ENCODE data around the gene DOCK4.
"Not testable (repeated sequence)": the region's sequence is repeated elsewhere in the genome, so short reads cannot be mapped to it uniquely, and the experiment has no call there.

Gene DOCK4, protein sequence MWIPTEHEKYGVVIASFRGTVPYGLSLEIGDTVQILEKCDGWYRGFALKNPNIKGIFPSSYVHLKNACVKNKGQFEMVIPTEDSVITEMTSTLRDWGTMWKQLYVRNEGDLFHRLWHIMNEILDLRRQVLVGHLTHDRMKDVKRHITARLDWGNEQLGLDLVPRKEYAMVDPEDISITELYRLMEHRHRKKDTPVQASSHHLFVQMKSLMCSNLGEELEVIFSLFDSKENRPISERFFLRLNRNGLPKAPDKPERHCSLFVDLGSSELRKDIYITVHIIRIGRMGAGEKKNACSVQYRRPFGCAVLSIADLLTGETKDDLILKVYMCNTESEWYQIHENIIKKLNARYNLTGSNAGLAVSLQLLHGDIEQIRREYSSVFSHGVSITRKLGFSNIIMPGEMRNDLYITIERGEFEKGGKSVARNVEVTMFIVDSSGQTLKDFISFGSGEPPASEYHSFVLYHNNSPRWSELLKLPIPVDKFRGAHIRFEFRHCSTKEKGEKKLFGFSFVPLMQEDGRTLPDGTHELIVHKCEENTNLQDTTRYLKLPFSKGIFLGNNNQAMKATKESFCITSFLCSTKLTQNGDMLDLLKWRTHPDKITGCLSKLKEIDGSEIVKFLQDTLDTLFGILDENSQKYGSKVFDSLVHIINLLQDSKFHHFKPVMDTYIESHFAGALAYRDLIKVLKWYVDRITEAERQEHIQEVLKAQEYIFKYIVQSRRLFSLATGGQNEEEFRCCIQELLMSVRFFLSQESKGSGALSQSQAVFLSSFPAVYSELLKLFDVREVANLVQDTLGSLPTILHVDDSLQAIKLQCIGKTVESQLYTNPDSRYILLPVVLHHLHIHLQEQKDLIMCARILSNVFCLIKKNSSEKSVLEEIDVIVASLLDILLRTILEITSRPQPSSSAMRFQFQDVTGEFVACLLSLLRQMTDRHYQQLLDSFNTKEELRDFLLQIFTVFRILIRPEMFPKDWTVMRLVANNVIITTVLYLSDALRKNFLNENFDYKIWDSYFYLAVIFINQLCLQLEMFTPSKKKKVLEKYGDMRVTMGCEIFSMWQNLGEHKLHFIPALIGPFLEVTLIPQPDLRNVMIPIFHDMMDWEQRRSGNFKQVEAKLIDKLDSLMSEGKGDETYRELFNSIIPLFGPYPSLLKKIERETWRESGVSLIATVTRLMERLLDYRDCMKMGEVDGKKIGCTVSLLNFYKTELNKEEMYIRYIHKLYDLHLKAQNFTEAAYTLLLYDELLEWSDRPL (N-terminal part only)

DNA sequence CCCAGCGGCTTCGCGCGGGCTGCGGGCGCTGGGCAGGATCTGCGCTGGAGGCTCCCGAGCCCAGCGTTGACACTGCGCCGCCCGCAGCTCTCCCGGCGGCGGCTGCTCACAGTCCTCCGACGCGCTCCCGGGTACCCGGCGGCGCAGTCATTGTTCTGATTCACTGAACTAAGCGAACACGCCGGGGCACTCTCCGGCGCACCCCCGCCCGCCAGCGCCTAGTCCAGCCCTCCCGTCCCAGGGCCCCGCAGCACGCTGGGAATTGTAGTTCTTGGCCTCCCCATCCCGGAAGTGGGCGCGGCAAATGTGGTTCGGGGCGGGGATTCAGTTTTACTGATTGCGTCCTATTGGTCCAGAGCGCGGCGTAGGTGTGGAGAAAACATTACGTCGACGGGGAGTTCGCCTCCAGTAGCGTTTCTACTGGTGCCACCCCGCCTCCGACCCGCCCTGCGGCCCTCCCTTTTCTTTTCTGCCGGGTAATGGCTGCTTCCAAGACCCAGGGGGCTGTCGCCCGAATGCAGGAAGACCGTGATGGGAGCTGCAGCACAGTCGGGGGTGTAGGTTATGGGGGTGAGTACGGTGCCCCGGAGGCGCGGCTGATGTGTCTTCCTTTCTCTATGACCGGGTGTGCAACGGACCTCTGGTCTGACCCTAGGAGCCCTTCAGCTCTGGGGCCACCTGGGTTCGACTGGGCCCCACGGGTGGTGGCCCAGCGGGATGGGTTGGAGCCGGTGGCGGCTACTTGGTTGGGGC lies at the start of gene DOCK4, which contains the start of gene ZNF277:
DOCK4 (minus strand) TSS at position 162 of the 753 bp plus-strand sequence. CDS start 261 bp downstream, outside the sequence.
ZNF277 (plus strand) TSS at position 458 of the 753 bp plus-strand sequence; CDS start at position 480, 22 bp downstream.
- TF ChIP-seq, protein P1, sequence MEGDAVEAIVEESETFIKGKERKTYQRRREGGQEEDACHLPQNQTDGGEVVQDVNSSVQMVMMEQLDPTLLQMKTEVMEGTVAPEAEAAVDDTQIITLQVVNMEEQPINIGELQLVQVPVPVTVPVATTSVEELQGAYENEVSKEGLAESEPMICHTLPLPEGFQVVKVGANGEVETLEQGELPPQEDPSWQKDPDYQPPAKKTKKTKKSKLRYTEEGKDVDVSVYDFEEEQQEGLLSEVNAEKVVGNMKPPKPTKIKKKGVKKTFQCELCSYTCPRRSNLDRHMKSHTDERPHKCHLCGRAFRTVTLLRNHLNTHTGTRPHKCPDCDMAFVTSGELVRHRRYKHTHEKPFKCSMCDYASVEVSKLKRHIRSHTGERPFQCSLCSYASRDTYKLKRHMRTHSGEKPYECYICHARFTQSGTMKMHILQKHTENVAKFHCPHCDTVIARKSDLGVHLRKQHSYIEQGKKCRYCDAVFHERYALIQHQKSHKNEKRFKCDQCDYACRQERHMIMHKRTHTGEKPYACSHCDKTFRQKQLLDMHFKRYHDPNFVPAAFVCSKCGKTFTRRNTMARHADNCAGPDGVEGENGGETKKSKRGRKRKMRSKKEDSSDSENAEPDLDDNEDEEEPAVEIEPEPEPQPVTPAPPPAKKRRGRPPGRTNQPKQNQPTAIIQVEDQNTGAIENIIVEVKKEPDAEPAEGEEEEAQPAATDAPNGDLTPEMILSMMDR (IDR thresholded peaks at IDR 0.05; ENCODE audit: extremely low read depth, missing control alignments) = no peak
- peak; percentile 96 for DNase-seq (ENCODE audit: low spot score)

DNA sequence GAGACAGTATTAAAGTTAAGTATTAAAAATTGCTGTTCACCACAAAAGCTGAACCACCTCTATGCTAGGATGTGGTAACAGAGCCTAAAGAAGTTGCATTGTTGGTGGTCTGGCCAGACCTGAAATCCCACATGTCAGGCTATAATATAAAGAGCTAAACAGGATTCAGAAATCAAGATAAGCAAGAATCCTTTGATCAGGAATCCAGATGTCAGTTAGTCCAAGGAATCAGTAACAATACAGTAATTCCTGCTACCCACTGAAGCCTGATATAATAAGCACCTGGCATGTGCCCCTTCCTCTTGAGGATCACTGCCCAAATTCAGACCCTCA lies 49.2 kb upstream of the DOCK4 start:
- no peak for DNase-seq (ENCODE audit: low spot score)
- TF ChIP-seq, protein P1 (IDR thresholded peaks at IDR 0.05; ENCODE audit: extremely low read depth, missing control alignments) = no peak

DNA sequence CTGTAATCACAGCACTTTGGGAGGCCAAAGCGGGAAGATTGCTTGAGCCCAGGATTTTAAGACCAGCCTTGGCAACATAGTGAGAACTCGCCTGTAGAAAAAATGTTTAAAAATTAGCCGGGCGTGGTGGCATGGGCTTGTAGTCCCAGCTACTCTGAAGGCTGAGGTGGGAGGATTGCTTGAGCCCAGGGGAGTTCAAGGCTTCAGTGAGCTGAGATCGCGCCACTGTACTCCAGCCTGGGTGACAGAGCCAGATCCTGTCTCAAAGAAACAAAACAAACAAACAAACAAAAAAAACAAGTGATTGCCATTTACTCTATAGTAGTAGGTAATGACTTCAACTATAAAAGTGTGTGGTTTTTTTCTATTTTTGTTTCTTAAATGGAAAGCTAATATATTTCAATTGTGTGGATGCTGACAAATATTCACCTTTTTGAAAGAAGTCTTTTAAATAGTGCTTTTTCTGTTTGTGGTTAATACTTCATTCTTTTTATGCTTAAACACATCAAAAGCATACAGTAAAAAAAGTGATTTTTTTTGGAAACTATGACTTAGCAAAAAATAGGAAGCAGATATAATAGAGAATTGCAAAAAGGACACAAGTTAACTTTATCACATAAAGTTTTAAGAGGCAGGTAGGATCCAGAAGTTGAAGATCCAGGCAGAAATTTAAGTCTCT lies 48.6 kb upstream of the DOCK4 start:
- DNase-seq (ENCODE audit: low spot score) = no peak
- TF ChIP-seq, protein P1 (IDR thresholded peaks at IDR 0.05; ENCODE audit: extremely low read depth, missing control alignments) = no peak

DNA sequence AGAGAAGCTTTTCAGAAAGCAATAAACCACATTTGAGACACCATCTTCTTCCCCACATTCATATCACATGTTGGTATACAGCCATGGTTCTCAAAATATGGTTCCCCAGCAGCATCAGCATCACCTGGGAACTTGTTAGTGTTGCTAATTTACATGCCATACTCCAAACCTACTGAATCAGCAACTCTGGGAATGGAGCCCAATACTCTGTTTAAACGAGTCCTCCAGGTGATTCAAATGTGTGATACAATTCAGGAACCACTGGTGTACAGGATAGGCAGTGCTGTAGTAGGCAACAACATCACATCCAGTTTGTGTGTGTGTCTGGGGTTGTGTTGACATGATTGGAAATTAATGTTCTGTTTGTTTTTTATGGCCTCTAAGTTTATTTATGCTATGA lies 48.0 kb upstream of the DOCK4 start:
- TF ChIP-seq, protein P1 (IDR thresholded peaks at IDR 0.05; ENCODE audit: extremely low read depth, missing control alignments) = no peak
- no peak for DNase-seq (ENCODE audit: low spot score)

DNA sequence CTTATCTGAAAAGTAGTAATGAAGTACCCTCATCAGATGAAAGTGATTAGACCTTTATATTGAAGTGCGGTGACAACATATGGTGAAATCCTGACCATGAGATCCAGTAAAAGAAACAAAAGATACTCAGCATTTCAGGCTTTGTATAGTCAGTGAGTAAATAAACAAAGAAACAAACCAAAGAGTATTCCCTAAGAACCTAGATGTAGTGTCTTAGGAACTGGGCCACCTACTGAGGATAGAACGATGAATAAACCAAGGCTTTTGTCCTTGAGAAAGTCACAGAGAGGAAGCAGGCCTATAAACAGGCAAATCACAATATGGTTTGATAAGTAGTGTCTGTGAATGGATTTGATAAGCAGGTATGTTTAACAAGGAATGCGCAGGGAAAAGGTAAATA lies 46.5 kb upstream of the DOCK4 start:
- TF ChIP-seq, protein P1 (IDR thresholded peaks at IDR 0.05; ENCODE audit: extremely low read depth, missing control alignments) = no peak
- DNase-seq (ENCODE audit: low spot score) = no peak

DNA sequence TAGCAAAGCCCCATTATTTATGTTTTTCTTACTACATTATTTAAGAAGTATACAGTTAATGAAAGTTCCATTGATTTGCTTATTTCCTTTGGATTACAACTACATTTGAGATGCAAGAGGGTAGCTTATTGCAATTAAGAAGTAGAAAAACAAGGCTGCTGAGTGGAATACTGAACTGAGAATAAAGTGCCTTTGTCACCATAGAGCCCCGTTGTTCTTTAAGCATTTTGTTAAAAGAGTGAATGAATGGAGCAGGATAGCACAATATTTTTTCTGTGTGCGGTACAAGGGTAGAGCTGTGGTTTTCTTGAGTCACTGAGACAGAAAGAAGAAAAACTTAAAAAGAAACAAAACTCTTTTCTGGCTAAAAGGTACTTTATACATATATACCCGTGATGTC lies 45.9 kb upstream of the DOCK4 start:
- TF ChIP-seq, protein P1 (IDR thresholded peaks at IDR 0.05; ENCODE audit: extremely low read depth, missing control alignments) = no peak
- DNase-seq (ENCODE audit: low spot score) = no peak

DNA sequence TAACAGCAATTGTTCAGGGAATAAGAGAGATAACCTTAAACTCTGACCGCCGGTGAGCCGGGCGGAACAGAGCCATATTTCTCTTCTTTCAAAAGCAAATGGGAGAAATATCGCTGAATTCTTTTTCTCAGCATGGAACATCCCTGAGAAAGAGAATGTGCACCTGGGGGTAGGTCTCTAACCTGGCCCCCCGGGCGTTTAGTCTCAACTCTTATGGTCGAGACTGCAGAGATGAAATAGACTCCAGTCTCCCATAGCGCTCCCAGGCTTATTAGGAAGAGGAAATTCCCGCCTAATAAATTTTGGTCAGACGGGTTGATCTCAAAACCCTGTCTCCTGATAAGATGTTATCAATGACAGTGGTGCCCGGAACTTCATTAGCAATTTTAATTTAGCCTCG lies 43.8 kb upstream of the DOCK4 start:
- DNase-seq (ENCODE audit: low spot score) = not testable (repeated sequence)
